Measurements from ENCODE around the gene QPRT. TPM values are rescaled to one million over a fixed set of nuclear protein-coding genes. Genes with fewer than 3 reads are reported as not detected.
"Not testable (repeated sequence)": the region's sequence is repeated elsewhere in the genome, so short reads cannot be mapped to it uniquely, and the experiment has no call there.

The QPRT gene
- total RNA-seq, 1 donor from 2014 or later, result 6.7 TPM

GRCh38 chr16:29687755-29688154, 8.8 kb downstream of the QPRT start:
- intact Hi-C loops (cut with DNase I), result no loop called here
- no peak for DNase-seq (ENCODE audit: low spot score)

DNA sequence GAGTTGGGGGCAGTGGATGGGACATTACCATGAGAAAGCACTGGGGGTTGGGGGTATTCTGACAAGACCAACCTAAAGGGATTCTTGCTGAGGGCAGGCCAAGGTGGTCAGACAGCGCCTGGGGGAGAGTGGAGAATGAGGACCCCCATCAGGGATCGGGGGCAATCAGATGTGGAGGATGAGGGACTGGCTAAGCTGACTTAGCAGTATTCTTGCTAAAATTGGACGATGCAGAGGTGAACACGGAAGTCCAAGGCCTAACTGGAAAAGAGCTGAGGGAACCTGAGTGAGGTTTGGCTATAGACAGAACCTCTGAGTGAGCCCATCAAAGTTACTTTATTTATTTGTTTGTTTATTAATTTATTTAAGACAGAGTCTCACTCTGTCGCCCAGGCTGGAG, 9.2 kb downstream of the QPRT start:
- no peak for DNase-seq (ENCODE audit: low spot score)
- intact Hi-C loops (cut with DNase I), result no loop called here

DNA sequence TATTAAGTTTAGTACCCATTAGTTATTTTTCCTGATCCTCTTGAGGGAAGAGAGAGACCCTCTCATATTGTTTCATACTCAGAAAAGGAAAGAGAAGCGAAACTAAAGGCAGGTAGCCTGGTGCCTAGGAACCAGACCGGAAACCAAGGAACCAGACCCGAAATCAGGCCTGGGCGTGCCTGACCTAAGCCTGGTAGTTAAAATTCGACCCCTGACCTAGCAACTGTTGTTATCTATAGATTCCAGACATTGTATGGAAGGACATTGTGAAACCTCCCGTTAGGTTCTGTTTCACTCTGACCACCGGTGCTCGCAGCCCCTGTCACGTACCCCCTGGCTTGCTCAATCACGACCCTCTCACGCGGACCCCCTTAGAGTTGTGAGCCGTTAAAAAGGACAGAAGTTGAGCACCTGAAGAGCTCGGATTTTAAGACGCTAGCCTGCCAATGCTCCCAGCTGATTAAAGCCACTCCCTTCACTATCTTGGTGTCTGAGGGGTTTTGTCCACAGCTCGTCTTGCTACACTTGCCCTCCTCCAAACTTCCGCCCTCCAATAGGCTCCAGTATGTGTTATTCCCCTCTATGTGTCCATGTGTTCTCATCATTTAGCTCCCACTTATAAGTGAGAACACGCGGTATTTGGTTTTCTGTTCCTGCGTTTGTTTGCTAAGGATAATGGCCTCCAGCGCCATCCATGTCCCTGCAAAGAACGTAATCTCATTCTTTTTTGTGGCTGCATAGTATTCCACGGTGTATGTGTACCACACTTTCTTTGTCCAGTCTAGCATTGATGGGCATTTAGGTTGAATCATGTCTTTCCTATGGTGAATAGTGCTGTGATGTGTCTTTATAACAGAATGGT, 10.7 kb downstream of the QPRT start:
- intact Hi-C loops (cut with DNase I); DNase-seq (ENCODE audit: low spot score): not testable (repeated sequence)

DNA sequence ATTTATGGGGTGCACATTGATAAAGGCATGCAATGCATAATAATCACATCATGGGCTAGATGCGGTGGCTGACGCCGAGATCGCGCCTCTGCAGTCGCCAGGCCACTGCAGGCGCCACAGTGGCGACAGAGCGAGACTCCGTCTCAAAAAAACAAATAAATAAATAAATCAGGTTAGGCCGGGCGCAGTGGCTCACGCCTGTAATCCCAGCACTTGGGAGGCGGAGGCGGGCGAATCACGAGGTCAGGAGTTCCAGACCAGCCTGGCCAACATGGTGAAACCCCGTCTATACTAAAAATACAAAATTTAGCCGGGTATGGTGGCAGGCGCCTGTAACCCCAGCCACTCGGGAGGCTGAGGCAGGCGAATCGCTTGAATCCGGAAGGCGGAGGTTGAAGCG, 13.6 kb downstream of the QPRT start:
- DNase-seq (ENCODE audit: low spot score); intact Hi-C loops (cut with DNase I): not testable (repeated sequence)

DNA sequence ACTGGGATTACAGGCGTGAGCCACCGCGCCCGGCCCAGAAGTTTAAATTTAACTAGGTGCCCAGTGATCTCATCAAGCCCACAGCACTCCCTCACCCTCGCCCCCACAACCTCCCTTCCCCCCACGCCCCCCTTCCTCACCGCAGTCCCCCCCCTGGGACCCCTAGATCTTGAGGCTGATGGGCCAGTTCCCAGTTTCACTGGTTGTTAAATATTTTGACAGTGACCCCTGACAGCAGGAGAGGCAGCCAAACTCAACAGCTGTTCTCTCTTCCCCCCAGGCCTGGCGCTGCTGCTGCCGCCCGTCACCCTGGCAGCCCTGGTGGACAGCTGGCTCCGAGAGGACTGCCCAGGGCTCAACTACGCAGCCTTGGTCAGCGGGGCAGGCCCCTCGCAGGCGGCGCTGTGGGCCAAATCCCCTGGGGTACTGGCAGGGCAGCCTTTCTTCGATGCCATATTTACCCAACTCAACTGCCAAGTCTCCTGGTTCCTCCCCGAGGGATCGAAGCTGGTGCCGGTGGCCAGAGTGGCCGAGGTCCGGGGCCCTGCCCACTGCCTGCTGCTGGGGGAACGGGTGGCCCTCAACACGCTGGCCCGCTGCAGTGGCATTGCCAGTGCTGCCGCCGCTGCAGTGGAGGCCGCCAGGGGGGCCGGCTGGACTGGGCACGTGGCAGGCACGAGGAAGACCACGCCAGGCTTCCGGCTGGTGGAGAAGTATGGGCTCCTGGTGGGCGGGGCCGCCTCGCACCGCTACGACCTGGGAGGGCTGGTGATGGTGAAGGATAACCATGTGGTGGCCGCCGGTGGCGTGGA, 15.6 kb downstream of the QPRT start:
- DNase-seq (ENCODE audit: low spot score), result no peak
- intact Hi-C loops (cut with DNase I), result loop anchor here (5.0 kb wide), 1 partner anchor 153 kb away; no protein-coding TSS in a partner anchor

- not testable (repeated sequence) for DNase-seq (ENCODE audit: low spot score)
- intact Hi-C loops (cut with DNase I), result loop anchor here (5.0 kb wide), 1 partner anchor 152 kb away; no protein-coding TSS in a partner anchor
These were observed 16.7 kb downstream of the QPRT start for GRCh38 chr16:29695675-29696074.

- DNase-seq (ENCODE audit: low spot score), result peak; percentile 70
- intact Hi-C loops (cut with DNase I), result loop anchor here (5.0 kb wide), 1 partner anchor 150 kb away; no protein-coding TSS in a partner anchor
These were observed 17.9 kb downstream of the QPRT start for GRCh38 chr16:29696881-29697331.

- DNase-seq (ENCODE audit: low spot score), result no peak
- intact Hi-C loops (cut with DNase I), result loop anchor here (5.0 kb wide), 1 partner anchor 150 kb away; no protein-coding TSS in a partner anchor
These were observed 18.4 kb downstream of the QPRT start for GRCh38 chr16:29697391-29697790.

DNA sequence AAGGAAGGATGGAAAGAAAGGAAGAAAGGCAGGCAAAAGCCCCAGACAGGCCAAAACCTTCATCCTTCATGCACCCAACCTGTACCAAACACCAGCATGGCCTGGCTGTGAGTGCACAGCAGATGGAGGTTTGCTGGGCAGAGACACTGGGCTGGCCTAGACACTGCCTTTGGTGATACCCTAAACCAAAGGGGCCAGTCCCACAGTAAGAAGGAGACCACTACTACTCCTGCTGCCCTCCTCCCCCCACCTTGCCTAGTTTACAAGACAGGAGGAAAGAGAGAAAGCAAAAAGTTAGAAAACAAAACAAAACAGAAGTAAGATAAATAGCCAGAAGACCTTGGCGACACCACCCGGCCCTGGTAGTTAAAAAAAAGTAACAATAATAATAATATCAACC, 19.1 kb downstream of the QPRT start:
- intact Hi-C loops (cut with DNase I), result loop anchor here (5.0 kb wide), 1 partner anchor 149 kb away; no protein-coding TSS in a partner anchor
- DNase-seq (ENCODE audit: low spot score), result peak; percentile 58

DNA sequence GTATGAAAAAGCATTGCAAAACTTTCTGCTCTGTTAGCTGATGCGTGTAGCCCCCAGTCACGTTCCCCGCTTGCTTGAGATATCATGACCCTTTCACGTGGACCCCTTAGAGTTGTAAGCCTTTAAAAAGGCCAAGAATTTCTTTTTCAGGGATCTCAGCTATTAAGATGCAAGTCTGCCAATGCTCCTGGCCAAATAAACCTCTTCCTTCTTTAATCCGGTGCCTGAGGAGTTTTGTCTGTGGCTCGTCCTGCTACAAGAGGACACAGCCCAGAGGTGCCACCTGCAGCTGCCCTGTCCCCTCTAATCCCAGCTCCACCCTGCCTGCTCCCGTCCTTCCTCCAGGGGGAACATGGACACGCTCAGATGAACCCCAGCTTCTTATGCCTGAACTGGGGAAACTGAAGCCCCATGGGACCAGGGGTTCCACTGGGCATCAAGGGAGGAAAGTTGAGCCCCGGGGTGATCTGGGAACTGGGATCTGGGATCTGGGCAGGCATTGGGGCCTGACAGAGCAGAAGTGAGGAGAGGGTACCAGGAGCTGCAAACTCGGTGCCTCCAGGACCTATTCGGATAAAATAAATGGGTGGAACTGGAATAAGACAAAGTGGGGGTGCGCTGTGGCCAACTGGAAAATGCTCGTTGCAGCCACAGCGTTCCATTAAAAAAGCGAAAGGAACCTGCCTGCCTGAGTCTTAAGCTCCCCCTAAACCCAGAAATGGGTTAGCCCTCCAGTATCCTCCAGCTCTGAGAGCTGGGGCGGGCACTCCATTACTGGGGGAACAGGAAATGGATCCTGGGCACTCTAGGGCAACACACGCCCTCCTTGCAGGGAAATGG, 19.7 kb downstream of the QPRT start:
- intact Hi-C loops (cut with DNase I), result loop anchor here (5.0 kb wide), 1 partner anchor 149 kb away; no protein-coding TSS in a partner anchor
- peak; percentile 41 for DNase-seq (ENCODE audit: low spot score)

DNA sequence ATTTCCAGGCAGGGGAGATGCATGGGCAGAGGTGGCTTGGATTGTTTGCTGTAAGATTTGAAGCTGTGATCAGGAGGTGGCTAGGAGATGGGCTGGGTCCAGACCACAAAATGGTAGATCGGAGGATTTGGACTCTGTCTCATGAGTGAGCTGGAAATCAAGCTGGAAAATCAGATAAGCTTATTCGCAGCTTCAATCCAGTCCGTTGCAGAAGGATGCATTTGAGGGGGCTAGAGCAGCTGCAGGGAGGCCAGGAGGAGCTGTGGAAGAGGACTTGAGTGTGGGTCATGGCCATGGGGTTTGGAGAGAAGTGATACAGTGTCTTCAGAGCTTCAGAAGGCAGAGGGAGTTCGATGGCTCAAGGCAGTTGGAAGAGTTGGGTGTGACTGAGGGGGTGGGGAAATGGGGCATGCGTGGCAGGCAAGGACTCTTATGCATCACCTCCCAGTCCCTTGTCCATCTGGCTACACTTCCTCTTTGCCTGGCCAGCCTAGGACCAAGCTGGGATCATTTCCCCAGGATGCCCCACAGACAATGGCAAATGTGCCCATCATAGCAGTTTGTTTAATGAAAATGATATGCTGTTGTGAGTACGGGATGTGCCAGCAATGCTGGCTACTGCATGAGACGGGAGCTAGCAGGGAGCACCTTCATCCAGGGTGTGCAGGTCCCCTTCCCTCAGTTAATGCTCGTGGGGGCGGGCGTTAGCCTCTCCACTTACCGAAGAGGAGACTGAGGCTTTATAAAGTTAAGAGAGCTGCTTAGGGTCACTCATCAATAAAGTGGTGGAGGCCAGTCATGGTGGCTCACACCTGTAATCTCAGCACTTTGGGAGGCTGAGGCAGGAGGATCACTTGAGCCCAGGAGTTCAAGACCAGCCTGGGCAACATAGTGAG, 20.6 kb downstream of the QPRT start:
- DNase-seq (ENCODE audit: low spot score), result peak; percentile 65
- intact Hi-C loops (cut with DNase I), result loop anchor here (5.0 kb wide), 2 partner anchors 148 to 323 kb away; partner anchors contain the start of gene C16orf92

GRCh38 chr16:29700253-29700987, 21.4 kb downstream of the QPRT start:
- intact Hi-C loops (cut with DNase I), result loop anchor here (5.0 kb wide), 1 partner anchor 322 kb away; the partner anchor contains the start of gene C16orf92
- DNase-seq (ENCODE audit: low spot score), result peak; percentile 92

- DNase-seq (ENCODE audit: low spot score), result no peak
- intact Hi-C loops (cut with DNase I), result loop anchor here (5.0 kb wide), 1 partner anchor 321 kb away; the partner anchor contains the start of gene C16orf92
These were observed 22.2 kb downstream of the QPRT start for GRCh38 chr16:29701214-29701555.

GRCh38 chr16:29702269-29702668, 23.3 kb downstream of the QPRT start:
- intact Hi-C loops (cut with DNase I), result loop anchor here (5.0 kb wide), 1 partner anchor 320 kb away; the partner anchor contains the start of gene C16orf92
- DNase-seq (ENCODE audit: low spot score), result peak; percentile 29

GRCh38 chr16:29705030-29705429, 26.1 kb downstream of the QPRT start:
- DNase-seq (ENCODE audit: low spot score), result no peak
- intact Hi-C loops (cut with DNase I), result no loop called here

DNA sequence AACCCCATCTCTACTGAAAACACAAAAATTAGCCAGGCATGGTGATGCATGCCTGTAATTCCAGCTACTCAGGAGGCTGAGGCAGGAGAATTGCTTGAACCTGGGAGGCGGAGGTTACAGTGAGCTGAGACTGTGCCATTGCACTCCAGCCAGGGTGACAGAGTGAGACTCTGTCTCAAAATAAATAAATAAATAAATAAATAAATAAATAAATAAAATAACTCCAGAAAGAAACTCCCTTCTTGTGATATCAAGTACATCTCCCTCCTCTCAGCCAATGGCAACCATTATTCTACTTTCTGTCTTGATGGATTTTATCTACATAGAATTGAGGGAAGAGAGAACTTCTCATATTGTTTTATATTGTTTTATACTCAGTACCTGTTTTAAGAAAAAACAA, 28.2 kb downstream of the QPRT start:
- DNase-seq (ENCODE audit: low spot score); intact Hi-C loops (cut with DNase I): not testable (repeated sequence)

GRCh38 chr16:29708917-29709600, 30.1 kb downstream of the QPRT start:
- peak; percentile 14 for DNase-seq (ENCODE audit: low spot score)
- intact Hi-C loops (cut with DNase I), result no loop called here

All from cardiac septum (tissue), 1 donor.